Measurements from ENCODE around the gene HES6. TPM values are rescaled to one million over a fixed set of nuclear protein-coding genes. Genes with fewer than 3 reads are reported as not detected.
"Not testable (repeated sequence)": the region's sequence is repeated elsewhere in the genome, so short reads cannot be mapped to it uniquely, and the experiment has no call there.

The HES6 gene
- polyA plus RNA-seq (ENCODE audit: insufficient read length), result 22.0 TPM

GRCh38 chr2:238239863-238240756 is at the start of gene HES6:
HES6 (minus strand) TSS chr2:238240038; CDS start chr2:238239905, 133 bp downstream.
- DNase-seq, result peak; percentile 92

DNA sequence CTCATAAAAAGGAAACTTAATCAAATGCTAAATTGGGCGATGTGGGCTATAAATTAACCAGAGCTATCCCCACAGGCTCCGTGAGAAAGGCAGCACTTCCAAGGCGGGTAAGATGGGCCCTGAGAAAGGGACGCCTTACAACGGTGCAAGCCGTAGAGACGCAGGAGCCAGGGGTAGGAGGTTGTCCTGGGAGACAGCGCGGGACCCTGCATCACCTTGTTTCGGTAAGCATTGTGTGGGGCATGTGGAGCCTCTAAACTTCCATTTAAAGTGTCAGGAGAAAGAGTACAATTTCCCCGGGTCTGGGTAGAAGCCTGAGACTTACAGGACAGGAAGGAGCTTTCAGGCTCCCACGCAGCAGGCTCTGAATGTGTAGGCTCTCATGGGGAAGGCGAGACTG is 49.7 kb upstream of the HES6 start:
- DNase-seq, result no peak

GRCh38 chr2:238288650-238289573 is 49.1 kb upstream of the HES6 start:
- peak; percentile 98 for DNase-seq

DNA sequence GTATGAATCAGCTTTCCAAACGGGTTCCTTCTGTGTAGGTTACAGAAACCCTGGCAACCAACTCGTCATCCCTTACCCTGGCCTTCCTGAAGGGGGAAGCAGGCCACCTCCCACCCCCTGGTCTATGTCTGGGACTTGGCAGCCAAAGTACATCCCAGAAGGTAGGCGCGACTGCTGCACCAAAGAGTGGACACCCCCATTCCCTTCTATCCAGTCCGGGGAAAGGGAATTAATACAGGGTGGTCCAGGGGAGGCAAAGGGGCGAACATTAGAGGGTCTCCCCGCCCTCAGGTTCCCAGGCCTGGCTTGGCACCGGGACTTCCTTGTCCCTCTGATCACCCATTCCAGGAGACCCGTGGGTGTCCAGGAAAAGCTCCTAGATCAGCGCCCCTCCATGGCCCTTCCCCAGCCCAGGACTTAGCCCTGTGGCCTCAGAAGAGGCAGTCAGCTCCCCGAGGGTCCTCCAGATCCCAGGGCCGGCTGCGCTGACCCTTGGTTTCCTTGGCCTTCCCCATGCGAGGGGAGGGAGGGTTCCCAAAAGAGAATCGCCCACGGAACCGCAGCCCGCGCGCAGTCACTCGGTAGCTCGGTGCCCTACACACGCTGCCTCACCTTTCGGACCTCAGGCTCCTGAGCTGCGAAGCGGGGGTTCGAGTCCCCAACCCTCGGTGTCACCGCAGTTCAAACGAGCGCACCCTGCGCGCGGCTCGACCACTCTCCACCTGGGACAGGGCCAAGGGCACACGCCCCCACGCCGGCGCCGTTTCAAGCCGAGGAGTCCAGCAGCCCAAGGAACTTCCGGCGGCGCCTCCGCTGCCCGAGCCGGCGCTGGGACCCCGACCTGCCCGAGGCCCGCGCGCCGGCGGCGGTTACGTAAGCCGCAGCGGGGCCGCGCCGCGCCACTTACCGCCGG is 48.2 kb upstream of the HES6 start, which contains the start of gene PER2:
Gene PER2, minus strand, starts transcription at position 874 of the 913 bp plus-strand sequence. CDS start 10,674 bp downstream, outside the sequence.
- DNase-seq, result peak; percentile 56

- no peak for DNase-seq
These were observed 47.3 kb upstream of the HES6 start for GRCh38 chr2:238286987-238287736.

DNA sequence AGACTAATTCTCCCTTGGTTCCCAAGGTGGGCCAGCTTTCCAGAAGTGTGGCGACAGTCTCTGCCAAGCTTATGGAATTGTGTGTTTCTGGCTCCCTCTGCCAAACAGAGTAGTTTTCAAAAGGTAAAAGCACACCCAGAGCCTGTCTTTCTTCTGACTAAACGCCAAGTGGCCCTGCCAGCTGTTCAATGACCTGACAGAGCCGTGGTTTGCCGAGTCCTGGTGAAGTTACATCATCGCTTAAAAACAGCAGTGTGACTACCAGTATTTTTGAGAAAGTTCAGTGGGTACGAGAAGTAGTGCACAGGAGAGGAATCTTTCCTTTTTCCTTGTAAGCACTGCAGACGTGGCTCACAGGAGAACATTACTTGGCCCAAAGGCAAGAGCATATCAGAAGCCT is 46.7 kb upstream of the HES6 start:
- DNase-seq, result peak; percentile 42

- DNase-seq, result no peak
These were observed 46.3 kb upstream of the HES6 start for GRCh38 chr2:238286095-238286494.

GRCh38 chr2:238285653-238286082 is 45.8 kb upstream of the HES6 start:
- peak; percentile 87 for DNase-seq

- no peak for DNase-seq
These were observed 45.1 kb upstream of the HES6 start for GRCh38 chr2:238284802-238285515.

- no peak for DNase-seq
These were observed 43.3 kb upstream of the HES6 start for GRCh38 chr2:238282861-238283738.

GRCh38 chr2:238281826-238282480 is 42.1 kb upstream of the HES6 start:
- no peak for DNase-seq

DNA sequence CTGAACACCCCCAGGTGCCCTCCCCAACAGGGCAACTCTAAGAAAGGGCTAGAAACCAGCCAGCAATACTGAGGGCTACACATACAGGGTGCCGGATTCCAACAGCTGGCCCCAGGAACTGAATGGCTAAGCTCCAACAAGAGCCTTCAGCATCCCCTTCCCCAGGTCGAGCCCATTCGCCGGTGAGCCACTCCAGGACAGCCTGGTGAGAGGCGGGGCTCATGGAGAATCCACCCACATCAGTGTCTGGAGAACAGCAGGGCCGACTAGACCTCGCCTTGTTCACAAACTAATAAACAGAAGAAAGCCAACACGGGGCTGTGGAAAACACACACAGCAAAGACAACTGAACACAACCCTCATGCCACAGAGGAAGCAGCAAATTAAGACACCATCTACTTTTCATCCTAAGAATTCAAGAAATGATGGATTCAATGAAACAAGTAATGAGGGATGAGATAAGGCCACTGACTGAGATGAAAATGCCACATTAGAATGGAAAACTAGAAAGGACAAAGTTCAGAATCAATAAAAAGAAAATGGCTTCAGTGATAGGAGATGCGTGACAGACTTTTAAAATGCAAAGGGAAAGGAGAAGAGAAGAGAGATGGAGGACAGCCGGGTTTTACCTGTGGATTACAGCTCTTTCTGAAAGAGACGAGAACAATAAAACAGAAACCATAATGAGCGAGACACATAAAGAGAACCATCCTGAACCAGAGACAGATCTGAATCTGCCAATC is 40.4 kb upstream of the HES6 start:
- DNase-seq, result no peak

GRCh38 chr2:238279324-238279682 is 39.5 kb upstream of the HES6 start:
- no peak for DNase-seq

DNA sequence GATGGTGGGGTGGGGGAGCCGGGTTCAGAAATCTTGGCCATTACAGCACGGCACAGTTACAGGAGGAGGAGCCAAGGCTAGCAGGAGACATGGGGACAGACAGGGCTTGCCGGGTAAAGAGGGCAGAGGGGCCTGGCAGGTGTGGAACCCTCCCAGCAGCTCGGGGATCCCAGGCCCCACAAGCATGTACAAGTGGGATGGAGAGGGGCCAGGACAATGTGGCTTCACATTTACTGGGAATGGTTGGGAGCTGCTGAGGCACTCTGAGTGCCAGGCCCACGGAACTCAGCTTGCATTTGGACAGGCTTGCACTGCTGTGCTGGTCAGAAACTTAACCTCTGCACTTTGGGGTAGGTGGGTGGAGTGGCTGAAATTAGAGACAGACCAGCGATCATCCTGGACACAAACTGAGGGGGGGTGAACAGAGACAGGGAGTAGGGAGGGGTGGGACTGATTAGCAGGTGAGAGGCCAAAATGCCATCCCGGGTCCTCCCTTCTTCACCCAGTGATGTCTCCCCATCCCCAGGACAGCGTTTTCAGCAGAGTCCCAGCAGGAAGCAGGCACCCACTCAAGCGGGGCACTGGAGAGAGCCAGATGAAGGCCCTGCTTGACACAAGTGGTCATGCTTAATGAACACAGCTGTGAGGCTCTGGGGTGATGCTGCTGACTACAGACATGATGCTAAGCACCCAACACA is 38.9 kb upstream of the HES6 start:
- DNase-seq, result no peak

GRCh38 chr2:238277695-238278094 is 37.9 kb upstream of the HES6 start:
- DNase-seq, result no peak

- DNase-seq, result no peak
These were observed 34.5 kb upstream of the HES6 start for GRCh38 chr2:238274152-238274865.

GRCh38 chr2:238273433-238273832 is 33.6 kb upstream of the HES6 start:
- DNase-seq, result not testable (repeated sequence)
